Epithelial cell of proximal tubule (primary cell): Measurements from ENCODE around the gene GAK. TPM values are rescaled to one million over a fixed set of nuclear protein-coding genes. Genes with fewer than 3 reads are reported as not detected.

ENCODE experiments used
- DNase-seq: peaks from one replicate; pipeline ENCODE4 v3.0.0-alpha.2; 2011; ENCODE audit warnings: low read depth
- H3K4me3 ChIP-seq: 2 replicates; pipeline ENCODE4 v1.5.1; 2011; ENCODE audit warnings: low read depth, mild to moderate bottlenecking, low read length
- total RNA-seq: library from RNA; depleted of rRNA; stranded (reverse); fragments of >200 nt; gene quantifications from 2 replicates; pipeline ENCODE4 v1.2.3, GENCODE V29; 2015
- TF ChIP-seq, protein P1 (sequence below): conservative IDR thresholded peaks from 2 replicates; pipeline ENCODE4 v1.5.1; 2012; ENCODE audit warnings: low read depth, mild to moderate bottlenecking, low read length

GAK gene
- total RNA-seq, 1 donor from 2014 or later, result 123 TPM

DNA sequence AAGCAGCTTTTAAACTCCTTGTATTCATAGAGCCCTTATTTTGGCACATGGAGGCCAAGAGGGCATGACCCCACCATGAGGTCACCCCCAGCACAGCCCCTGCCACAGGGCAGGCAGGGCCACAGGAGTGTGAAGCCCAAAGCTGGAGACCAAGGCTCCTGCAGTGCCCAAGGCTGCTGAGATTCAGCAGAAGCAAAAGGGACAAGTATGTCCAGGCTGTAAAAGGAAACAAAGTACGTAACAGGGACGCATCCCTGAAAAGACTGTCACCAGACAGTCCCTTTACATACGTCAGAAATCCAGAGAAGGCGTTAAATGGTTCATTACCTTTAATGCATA is 18.9 kb downstream of the GAK start:
- H3K4me3 ChIP-seq, result no peak overlapping the region
- no peak for DNase-seq
- TF ChIP-seq, protein P1, sequence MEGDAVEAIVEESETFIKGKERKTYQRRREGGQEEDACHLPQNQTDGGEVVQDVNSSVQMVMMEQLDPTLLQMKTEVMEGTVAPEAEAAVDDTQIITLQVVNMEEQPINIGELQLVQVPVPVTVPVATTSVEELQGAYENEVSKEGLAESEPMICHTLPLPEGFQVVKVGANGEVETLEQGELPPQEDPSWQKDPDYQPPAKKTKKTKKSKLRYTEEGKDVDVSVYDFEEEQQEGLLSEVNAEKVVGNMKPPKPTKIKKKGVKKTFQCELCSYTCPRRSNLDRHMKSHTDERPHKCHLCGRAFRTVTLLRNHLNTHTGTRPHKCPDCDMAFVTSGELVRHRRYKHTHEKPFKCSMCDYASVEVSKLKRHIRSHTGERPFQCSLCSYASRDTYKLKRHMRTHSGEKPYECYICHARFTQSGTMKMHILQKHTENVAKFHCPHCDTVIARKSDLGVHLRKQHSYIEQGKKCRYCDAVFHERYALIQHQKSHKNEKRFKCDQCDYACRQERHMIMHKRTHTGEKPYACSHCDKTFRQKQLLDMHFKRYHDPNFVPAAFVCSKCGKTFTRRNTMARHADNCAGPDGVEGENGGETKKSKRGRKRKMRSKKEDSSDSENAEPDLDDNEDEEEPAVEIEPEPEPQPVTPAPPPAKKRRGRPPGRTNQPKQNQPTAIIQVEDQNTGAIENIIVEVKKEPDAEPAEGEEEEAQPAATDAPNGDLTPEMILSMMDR, result no peak

DNA sequence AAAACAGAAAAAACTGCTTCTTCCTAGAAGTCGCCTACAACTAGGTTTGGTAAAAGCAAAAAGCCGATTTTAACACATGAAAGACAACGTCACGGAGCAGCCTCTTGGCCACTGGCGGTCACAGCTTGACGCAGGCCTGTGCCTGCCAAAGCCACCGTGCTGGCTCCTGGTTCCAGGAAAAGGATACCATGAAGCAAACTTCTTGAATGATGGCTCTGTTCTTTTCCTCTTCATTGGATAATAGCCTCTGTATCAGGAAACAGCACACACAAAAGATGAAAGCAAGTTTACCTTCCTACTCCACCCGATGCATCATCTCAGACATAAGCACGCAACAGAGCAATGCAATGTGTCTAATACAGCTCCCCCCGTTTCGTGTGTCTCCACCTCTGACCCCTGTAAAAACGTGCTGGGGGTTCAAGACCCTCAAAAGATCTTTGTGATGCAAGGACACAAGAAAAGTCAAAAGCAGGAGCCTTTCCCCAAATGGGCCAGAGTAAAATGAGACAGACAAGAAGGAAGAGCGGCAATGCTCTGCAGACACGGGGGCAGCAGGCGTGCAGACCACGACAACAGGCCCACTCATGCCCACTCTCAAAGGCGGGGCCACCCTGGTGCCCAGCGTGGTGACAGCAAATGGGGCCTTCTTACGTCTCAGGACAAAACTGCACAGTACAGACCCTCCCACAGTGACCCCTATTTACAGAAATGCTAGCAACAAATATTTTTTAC is 19.4 kb downstream of the GAK start:
- TF ChIP-seq, protein P1, result no peak
- H3K4me3 ChIP-seq, result no peak overlapping the region
- no peak for DNase-seq

DNA sequence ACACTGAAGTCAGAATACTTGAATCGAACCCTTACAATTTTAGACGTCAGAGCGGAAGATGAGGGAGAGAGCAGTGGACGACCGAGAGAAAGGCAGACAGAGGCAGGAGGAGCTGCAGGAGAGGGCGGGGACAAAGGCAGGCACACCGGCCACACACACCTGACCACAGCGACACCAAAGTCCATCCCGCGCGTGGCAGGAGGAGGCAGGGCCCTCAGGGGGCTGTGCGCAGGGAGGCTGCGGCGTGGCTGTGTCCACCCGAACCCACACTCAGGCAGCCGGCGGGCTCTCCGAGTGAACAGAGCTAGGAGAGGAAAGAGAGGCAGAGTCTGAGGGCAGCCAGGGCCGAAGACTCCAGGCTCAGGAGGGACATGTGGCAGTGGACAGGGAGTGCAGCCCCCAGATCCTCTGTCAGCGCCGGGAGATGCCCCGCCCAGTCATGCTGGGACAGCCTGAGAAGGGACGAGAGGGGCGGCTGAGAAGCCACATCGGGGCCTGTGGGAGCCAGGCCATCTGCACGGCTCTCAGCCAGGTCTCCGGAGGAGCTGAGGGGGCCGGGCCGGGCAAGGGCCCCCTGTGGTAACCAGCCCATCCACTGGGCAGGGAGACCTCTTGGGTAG is 20.1 kb downstream of the GAK start:
- TF ChIP-seq, protein P1, result no peak
- DNase-seq, result no peak
- H3K4me3 ChIP-seq, result no peak overlapping the region

DNA sequence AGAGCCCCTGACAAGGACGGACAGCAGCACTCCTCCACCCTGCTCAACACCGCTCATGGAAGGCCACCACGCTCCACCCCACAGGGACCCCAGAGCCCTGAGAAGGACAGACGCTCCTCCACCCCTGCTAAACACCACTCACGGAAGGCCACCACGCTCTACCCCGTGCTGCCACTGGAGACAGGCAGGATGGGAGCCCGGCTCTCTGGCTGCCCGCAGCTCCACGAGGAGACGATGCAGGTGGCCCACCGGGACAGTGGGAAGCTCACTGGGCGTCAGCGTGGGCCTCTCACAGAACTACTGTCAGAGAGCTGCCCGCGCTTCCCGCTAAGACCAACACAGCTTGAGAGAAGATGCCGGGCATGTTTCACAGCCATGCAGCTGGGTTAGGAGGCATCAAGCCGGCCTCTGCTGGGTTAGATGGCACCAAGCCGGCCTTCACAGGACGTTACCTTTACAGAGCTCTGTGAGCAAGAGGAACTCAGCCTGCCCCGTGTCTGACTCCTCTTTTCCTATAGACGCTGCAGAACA is 20.8 kb downstream of the GAK start:
- no peak for DNase-seq
- TF ChIP-seq, protein P1, result no peak
- H3K4me3 ChIP-seq, result no peak overlapping the region

DNA sequence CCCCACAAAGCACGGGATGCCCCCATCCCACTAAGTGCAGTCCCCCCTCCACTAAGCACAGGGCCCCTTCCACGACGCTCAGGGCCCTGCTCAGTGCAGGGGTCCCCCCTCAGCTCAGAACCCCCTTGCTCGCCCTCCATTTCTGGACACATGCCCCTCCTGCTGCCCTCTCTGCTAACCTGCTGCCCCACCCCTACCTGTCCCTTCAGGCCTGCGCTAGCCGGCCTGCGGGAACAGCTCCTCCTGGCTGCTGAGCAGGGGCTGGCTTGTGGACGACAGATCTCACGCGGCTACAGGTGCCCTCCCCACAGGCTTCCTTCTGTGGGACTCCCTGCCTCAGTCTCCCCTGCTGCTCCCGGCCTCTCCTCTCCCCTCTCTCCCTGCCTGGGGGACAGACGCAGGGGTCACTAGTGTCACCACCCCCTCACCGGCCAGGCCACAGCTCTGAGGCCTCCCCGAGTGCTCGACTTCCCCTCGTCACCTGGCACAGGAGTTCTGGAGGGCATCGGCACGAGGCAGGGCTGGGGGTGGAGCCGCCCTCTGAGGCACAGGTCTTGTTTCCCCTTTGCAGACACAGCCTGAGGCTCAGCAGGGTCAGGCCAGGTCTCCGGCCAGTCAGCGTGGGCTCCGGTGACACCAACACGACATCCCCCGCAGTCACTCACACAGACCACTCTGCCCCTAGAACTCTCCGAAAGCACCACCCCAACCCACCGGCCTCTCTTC is 21.6 kb downstream of the GAK start:
- DNase-seq, result no peak
- TF ChIP-seq, protein P1, result no peak
- no peak overlapping the region for H3K4me3 ChIP-seq

DNA sequence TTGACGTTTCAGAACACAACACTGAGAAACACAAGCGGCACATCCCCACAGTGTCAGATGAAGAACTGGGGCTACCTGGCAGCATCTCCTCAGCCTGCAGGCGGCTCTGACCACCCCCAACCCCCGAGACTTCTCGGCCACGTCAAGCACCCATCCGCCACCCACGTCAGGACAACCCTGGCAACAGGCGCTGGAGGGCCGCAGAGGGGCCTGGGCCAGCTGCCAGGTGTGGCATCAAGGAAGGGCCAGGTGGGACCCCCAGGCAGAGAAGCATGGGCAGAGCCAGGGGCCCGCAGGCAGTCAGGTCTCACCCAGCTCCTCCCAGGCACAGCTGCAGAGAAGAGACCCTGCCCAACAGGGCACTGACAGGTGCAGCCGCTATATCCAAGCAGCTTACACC is 22.3 kb downstream of the GAK start:
- DNase-seq, result no peak
- TF ChIP-seq, protein P1, result no peak
- H3K4me3 ChIP-seq, result no peak overlapping the region
